Measurements from ENCODE around the gene CACNB2. TPM values are rescaled to one million over a fixed set of nuclear protein-coding genes. Genes with fewer than 3 reads are reported as not detected.

Gene CACNB2
- total RNA-seq, 1 experiment from 2014 or later = 3.2 TPM

DNA sequence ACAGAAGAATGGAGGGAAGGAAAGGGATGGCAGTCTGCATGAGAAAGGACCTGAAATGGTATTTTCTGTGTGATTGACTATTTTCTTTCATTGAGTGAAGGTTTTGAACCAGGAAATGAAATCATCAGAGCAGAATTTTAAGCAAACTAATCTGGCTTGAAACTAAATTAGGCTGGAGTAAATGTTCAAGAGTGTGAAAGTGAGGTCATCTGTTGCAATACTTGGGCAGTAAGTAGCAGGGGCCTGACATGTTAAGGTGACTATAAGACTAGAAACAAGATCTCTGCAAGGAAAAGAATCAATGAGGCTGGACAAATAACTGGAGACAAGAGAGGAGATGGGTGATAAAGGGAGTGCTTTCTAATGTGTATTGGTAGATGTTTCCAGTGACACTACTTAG is 306.0 kb downstream of the CACNB2 start (continued):
- TF ChIP-seq ZNF396 (CRISPR knock-in tag; IDR thresholded peaks at IDR 0.05; ENCODE audit: borderline replicate concordance) (no peak), NFYB (CRISPR knock-in tag; conservative IDR thresholded peaks at IDR 0.05; ENCODE audit: low read depth) (no peak), SMAD4 (CRISPR knock-in tag; IDR thresholded peaks at IDR 0.05) (no peak), SMAD3 (CRISPR knock-in tag; IDR thresholded peaks at IDR 0.05; ENCODE audit: borderline replicate concordance) (no peak), GABPB1 (CRISPR knock-in tag; IDR thresholded peaks at IDR 0.05) (no peak), SP1 (CRISPR knock-in tag; conservative IDR thresholded peaks at IDR 0.05) (no peak), NR2C2 (CRISPR knock-in tag; IDR thresholded peaks at IDR 0.05) (no peak)
- TF ChIP-seq, protein P1, sequence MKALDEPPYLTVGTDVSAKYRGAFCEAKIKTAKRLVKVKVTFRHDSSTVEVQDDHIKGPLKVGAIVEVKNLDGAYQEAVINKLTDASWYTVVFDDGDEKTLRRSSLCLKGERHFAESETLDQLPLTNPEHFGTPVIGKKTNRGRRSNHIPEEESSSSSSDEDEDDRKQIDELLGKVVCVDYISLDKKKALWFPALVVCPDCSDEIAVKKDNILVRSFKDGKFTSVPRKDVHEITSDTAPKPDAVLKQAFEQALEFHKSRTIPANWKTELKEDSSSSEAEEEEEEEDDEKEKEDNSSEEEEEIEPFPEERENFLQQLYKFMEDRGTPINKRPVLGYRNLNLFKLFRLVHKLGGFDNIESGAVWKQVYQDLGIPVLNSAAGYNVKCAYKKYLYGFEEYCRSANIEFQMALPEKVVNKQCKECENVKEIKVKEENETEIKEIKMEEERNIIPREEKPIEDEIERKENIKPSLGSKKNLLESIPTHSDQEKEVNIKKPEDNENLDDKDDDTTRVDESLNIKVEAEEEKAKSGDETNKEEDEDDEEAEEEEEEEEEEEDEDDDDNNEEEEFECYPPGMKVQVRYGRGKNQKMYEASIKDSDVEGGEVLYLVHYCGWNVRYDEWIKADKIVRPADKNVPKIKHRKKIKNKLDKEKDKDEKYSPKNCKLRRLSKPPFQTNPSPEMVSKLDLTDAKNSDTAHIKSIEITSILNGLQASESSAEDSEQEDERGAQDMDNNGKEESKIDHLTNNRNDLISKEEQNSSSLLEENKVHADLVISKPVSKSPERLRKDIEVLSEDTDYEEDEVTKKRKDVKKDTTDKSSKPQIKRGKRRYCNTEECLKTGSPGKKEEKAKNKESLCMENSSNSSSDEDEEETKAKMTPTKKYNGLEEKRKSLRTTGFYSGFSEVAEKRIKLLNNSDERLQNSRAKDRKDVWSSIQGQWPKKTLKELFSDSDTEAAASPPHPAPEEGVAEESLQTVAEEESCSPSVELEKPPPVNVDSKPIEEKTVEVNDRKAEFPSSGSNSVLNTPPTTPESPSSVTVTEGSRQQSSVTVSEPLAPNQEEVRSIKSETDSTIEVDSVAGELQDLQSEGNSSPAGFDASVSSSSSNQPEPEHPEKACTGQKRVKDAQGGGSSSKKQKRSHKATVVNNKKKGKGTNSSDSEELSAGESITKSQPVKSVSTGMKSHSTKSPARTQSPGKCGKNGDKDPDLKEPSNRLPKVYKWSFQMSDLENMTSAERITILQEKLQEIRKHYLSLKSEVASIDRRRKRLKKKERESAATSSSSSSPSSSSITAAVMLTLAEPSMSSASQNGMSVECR (CRISPR knock-in tag; IDR thresholded peaks at IDR 0.05; ENCODE audit: borderline replicate concordance) = no peak
- TF ChIP-seq, protein P2, sequence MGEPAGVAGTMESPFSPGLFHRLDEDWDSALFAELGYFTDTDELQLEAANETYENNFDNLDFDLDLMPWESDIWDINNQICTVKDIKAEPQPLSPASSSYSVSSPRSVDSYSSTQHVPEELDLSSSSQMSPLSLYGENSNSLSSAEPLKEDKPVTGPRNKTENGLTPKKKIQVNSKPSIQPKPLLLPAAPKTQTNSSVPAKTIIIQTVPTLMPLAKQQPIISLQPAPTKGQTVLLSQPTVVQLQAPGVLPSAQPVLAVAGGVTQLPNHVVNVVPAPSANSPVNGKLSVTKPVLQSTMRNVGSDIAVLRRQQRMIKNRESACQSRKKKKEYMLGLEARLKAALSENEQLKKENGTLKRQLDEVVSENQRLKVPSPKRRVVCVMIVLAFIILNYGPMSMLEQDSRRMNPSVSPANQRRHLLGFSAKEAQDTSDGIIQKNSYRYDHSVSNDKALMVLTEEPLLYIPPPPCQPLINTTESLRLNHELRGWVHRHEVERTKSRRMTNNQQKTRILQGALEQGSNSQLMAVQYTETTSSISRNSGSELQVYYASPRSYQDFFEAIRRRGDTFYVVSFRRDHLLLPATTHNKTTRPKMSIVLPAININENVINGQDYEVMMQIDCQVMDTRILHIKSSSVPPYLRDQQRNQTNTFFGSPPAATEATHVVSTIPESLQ (CRISPR knock-in tag; IDR thresholded peaks at IDR 0.05) = no peak
- TF ChIP-seq, protein P3, sequence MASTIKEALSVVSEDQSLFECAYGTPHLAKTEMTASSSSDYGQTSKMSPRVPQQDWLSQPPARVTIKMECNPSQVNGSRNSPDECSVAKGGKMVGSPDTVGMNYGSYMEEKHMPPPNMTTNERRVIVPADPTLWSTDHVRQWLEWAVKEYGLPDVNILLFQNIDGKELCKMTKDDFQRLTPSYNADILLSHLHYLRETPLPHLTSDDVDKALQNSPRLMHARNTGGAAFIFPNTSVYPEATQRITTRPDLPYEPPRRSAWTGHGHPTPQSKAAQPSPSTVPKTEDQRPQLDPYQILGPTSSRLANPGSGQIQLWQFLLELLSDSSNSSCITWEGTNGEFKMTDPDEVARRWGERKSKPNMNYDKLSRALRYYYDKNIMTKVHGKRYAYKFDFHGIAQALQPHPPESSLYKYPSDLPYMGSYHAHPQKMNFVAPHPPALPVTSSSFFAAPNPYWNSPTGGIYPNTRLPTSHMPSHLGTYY (CRISPR knock-in tag; IDR thresholded peaks at IDR 0.05) = no peak
- TF ChIP-seq, protein P4, sequence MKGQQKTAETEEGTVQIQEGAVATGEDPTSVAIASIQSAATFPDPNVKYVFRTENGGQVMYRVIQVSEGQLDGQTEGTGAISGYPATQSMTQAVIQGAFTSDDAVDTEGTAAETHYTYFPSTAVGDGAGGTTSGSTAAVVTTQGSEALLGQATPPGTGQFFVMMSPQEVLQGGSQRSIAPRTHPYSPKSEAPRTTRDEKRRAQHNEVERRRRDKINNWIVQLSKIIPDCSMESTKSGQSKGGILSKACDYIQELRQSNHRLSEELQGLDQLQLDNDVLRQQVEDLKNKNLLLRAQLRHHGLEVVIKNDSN (CRISPR knock-in tag; IDR thresholded peaks at IDR 0.05) = no peak
- TF ChIP-seq, protein P5, sequence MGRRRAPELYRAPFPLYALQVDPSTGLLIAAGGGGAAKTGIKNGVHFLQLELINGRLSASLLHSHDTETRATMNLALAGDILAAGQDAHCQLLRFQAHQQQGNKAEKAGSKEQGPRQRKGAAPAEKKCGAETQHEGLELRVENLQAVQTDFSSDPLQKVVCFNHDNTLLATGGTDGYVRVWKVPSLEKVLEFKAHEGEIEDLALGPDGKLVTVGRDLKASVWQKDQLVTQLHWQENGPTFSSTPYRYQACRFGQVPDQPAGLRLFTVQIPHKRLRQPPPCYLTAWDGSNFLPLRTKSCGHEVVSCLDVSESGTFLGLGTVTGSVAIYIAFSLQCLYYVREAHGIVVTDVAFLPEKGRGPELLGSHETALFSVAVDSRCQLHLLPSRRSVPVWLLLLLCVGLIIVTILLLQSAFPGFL (CRISPR knock-in tag; IDR thresholded peaks at IDR 0.05; ENCODE audit: borderline replicate concordance) = no peak
- TF ChIP-seq, protein P6, sequence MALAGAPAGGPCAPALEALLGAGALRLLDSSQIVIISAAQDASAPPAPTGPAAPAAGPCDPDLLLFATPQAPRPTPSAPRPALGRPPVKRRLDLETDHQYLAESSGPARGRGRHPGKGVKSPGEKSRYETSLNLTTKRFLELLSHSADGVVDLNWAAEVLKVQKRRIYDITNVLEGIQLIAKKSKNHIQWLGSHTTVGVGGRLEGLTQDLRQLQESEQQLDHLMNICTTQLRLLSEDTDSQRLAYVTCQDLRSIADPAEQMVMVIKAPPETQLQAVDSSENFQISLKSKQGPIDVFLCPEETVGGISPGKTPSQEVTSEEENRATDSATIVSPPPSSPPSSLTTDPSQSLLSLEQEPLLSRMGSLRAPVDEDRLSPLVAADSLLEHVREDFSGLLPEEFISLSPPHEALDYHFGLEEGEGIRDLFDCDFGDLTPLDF (CRISPR knock-in tag; IDR thresholded peaks at IDR 0.05) = no peak
- TF ChIP-seq, protein P7, sequence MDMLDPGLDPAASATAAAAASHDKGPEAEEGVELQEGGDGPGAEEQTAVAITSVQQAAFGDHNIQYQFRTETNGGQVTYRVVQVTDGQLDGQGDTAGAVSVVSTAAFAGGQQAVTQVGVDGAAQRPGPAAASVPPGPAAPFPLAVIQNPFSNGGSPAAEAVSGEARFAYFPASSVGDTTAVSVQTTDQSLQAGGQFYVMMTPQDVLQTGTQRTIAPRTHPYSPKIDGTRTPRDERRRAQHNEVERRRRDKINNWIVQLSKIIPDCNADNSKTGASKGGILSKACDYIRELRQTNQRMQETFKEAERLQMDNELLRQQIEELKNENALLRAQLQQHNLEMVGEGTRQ (CRISPR knock-in tag; IDR thresholded peaks at IDR 0.05) = no peak
- TF ChIP-seq, protein P8, sequence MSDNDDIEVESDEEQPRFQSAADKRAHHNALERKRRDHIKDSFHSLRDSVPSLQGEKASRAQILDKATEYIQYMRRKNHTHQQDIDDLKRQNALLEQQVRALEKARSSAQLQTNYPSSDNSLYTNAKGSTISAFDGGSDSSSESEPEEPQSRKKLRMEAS (CRISPR knock-in tag; IDR thresholded peaks at IDR 0.05) = no peak
